Caco-2 (cell line): Measurements from ENCODE around the gene NOVA2. TPM values are rescaled to one million over a fixed set of nuclear protein-coding genes. Genes with fewer than 3 reads are reported as not detected.

Source experiments
- BruUV-seq: library from RNA; stranded (reverse); fragments of 400-500 nt; replicated peaks from 2 replicates; lab custom pipeline; 2021; lab: Mats Ljungman, UMichigan
- CTCF ChIA-PET: fragments of 300-600 bp; sonication (Branson Sonifier 250); formaldehyde crosslinking; loops from one replicate; lab custom pipeline; 2022; ENCODE audit warnings: antibody characterized with exemption; lab: Charles Lee
- POLR2A ChIA-PET: fragments of 300-600 bp; sonication (Branson Sonifier 250); formaldehyde crosslinking; loops from one replicate; lab custom pipeline; 2022; ENCODE audit warnings: antibody characterized with exemption; lab: Charles Lee
- DNase-seq, 2 experiments: peaks; one replicate each; pipeline versions ENCODE4 v3.0.0 to v3.0.0-alpha.2; 2020 to 2022
- H3K27me3 ChIP-seq: replicated peaks from 2 replicates; pipeline ENCODE4 v1.6.0; 2011; ENCODE audit warnings: low read length; ENCODE audit not compliant: control insufficient read depth, insufficient read depth
- H3K36me3 ChIP-seq: 2 replicates; pipeline ENCODE4 v1.5.1; 2011; ENCODE audit warnings: low read length; ENCODE audit not compliant: control insufficient read depth, insufficient read depth
- H3K4me1 ChIP-seq: fragments of 250-450 bp; sonication (Bioruptor Pico); 2 replicates; pipeline ENCODE4 v1.5.1; 2020; ENCODE audit warnings: mild to moderate bottlenecking
- H3K4me3 ChIP-seq: 2 replicates; pipeline ENCODE4 v1.5.1; 2011; ENCODE audit warnings: low read depth, mild to moderate bottlenecking, control low read depth, low read length
- H3K9me3 ChIP-seq: fragments of 250-450 bp; sonication (Bioruptor Pico); 2 replicates; pipeline ENCODE4 v1.5.1; 2020; ENCODE audit warnings: mild to moderate bottlenecking, moderate library complexity
- H3K27ac Mint-ChIP-seq: one replicate; pipeline ENCODE4 v1.8.0; 2022; ENCODE audit warnings: mixed read lengths; ENCODE audit not compliant: unreplicated experiment
- H3K27me3 Mint-ChIP-seq: one replicate; pipeline ENCODE4 v1.8.0; 2022; ENCODE audit warnings: mixed read lengths; ENCODE audit not compliant: insufficient read depth, unreplicated experiment
- H3K36me3 Mint-ChIP-seq: one replicate; pipeline ENCODE4 v1.8.0; 2022; ENCODE audit warnings: mild to moderate bottlenecking, mixed read lengths; ENCODE audit not compliant: insufficient read depth, unreplicated experiment
- H3K4me1 Mint-ChIP-seq: one replicate; pipeline ENCODE4 v1.8.0; 2022; ENCODE audit warnings: low read depth, mixed read lengths; ENCODE audit not compliant: unreplicated experiment
- H3K4me3 Mint-ChIP-seq: one replicate; pipeline ENCODE4 v1.8.0; 2022; ENCODE audit warnings: mild to moderate bottlenecking, moderate library complexity, mixed read lengths; ENCODE audit not compliant: unreplicated experiment
- H3K9me3 Mint-ChIP-seq: one replicate; pipeline ENCODE4 v1.8.0; 2022; ENCODE audit warnings: mixed read lengths; ENCODE audit not compliant: unreplicated experiment
- CTCF ChIP-seq, 2 experiments: fragments of 200-600 bp in 1 of 2; IDR thresholded peaks; 1 replicate in 1 of 2; 2 replicates in 1 of 2; pipeline versions ENCODE4 v1.5.1 to v1.8.0; 2011 to 2022; ENCODE audit warnings: antibody characterized with exemption in 1 of 2, control low read depth in 1 of 2, inconsistent platforms in 1 of 2, low read depth in 1 of 2, low read length in 1 of 2, mild to moderate bottlenecking in 1 of 2, moderate library complexity in 1 of 2; ENCODE audit not compliant: insufficient read depth in 1 of 2, severe bottlenecking in 1 of 2, unreplicated experiment in 1 of 2
- intact Hi-C: fragments of 100-400 bp; cut with micrococcal nuclease; formaldehyde crosslinking; loops from one replicate; pipeline ENCODE4 v1.10.0; 2022; ENCODE audit not compliant: unreplicated experiment
- total RNA-seq: library from RNA; stranded (reverse); gene quantifications from 2 replicates; pipeline ENCODE4 v1.2.3, GENCODE V29; 2022

The NOVA2 gene
- total RNA-seq, 1 experiment from 2014 or later, result 0.05 TPM

- H3K27me3 ChIP-seq, result peaks cover 4% of the 10 kb centered on the region; the same call in 1 of the 2 replicates
- no peak overlapping the region for H3K4me3 ChIP-seq
- H3K9me3 ChIP-seq, result no peaks in the 10 kb centered on the region
- no peak overlapping the region for H3K27ac Mint-ChIP-seq
- no peak for TF ChIP-seq CTCF (IDR thresholded peaks at IDR 0.05; ENCODE audit: insufficient read depth in 1 of 2, low read depth in 1 of 2, low read length in 1 of 2, severe bottlenecking in 1 of 2, unreplicated experiment in 1 of 2)
- no peaks in the 10 kb centered on the region for H3K36me3 Mint-ChIP-seq
- H3K4me1 ChIP-seq, result no peaks in the 10 kb centered on the region
- H3K4me1 Mint-ChIP-seq, result no peaks in the 10 kb centered on the region
- no peak overlapping the region for H3K4me3 Mint-ChIP-seq
- no peaks in the 10 kb centered on the region for H3K9me3 Mint-ChIP-seq
- intact Hi-C loops, result no loop called here
- DNase-seq, result no peak
- no TSS peak for BruUV-seq
- H3K36me3 ChIP-seq, result no peaks in the 10 kb centered on the region
- peaks cover 29% of the 10 kb centered on the region for H3K27me3 Mint-ChIP-seq
- ChIA-PET CTCF (no interaction called here), POLR2A (no interaction called here)
Observed at GRCh38 chr19:45933759-45934158, 39.9 kb downstream of the NOVA2 start.

GRCh38 chr19:45931055-45931454, 42.6 kb downstream of the NOVA2 start:
- no peak overlapping the region for H3K4me3 ChIP-seq
- BruUV-seq, result no TSS peak
- H3K9me3 ChIP-seq, result no peaks in the 10 kb centered on the region
- Mint-ChIP-seq H3K36me3 (peaks cover 4% of the 10 kb centered on the region), H3K9me3 (no peaks in the 10 kb centered on the region), H3K27me3 (peaks cover 20% of the 10 kb centered on the region), H3K27ac (no peak overlapping the region), H3K4me1 (peaks cover 14% of the 10 kb centered on the region), H3K4me3 (no peak overlapping the region)
- ChIA-PET POLR2A (no interaction called here), CTCF (no interaction called here)
- no peaks in the 10 kb centered on the region for H3K4me1 ChIP-seq
- no peaks in the 10 kb centered on the region for H3K36me3 ChIP-seq
- no peak for DNase-seq
- TF ChIP-seq CTCF (IDR thresholded peaks at IDR 0.05; ENCODE audit: insufficient read depth in 1 of 2, low read depth in 1 of 2, low read length in 1 of 2, severe bottlenecking in 1 of 2, unreplicated experiment in 1 of 2), result no peak
- peaks cover 4% of the 10 kb centered on the region; the same call in 1 of the 2 replicates for H3K27me3 ChIP-seq
- intact Hi-C loops, result no loop called here

GRCh38 chr19:45929247-45929646, 44.4 kb downstream of the NOVA2 start:
- no peaks in the 10 kb centered on the region for H3K9me3 Mint-ChIP-seq
- intact Hi-C loops, result loop anchor here (5.0 kb wide), 2 partner anchors 68 to 88 kb away; partner anchors contain the start of gene CCDC61
- H3K27me3 ChIP-seq, result no peaks in the 10 kb centered on the region
- peaks cover 5% of the 10 kb centered on the region for H3K4me1 ChIP-seq
- H3K36me3 Mint-ChIP-seq, result peaks cover 11% of the 10 kb centered on the region
- no TSS peak for BruUV-seq
- peaks cover 21% of the 10 kb centered on the region for H3K4me1 Mint-ChIP-seq
- no peak overlapping the region for H3K4me3 ChIP-seq
- CTCF ChIA-PET, result interaction anchor here (0.5 kb wide), 1 partner anchor 477 kb away, joined by 4 read pairs; no protein-coding TSS in a partner anchor
- H3K9me3 ChIP-seq, result no peaks in the 10 kb centered on the region
- TF ChIP-seq CTCF (IDR thresholded peaks at IDR 0.05; ENCODE audit: insufficient read depth in 1 of 2, low read depth in 1 of 2, low read length in 1 of 2, severe bottlenecking in 1 of 2, unreplicated experiment in 1 of 2), result no peak
- no peak for DNase-seq
- H3K27me3 Mint-ChIP-seq, result peaks cover 12% of the 10 kb centered on the region
- H3K27ac Mint-ChIP-seq, result no peak overlapping the region
- POLR2A ChIA-PET, result no interaction called here
- no peak overlapping the region for H3K4me3 Mint-ChIP-seq
- no peaks in the 10 kb centered on the region for H3K36me3 ChIP-seq
